K562 (cell line): ENCODE measurements around the gene RNF150. TPM values are rescaled to one million over a fixed set of nuclear protein-coding genes. Genes with fewer than 3 reads are reported as not detected.

Source experiments
- ATAC-seq: fragments of 200-7000 bp; cut with Tn5 transposase; 3 replicates; pipeline ENCODE4 v1.9.1; 2020; ENCODE audit warnings: moderate library complexity
- BruUV-seq: library from RNA; stranded (reverse); fragments of 400-500 nt; replicated peaks from 2 replicates; lab custom pipeline; 2021; lab: Mats Ljungman, UMichigan
- CTCF ChIA-PET: fragments of 300-600 bp; formaldehyde crosslinking; extraction: SDS; loops from one replicate; lab custom pipeline; 2021; ENCODE audit warnings: low intra/inter-chr PET ratio; lab: Yijun Ruan, JAX
- POLR2A ChIA-PET: fragments of 300-600, 350-650 bp; sonication (Branson Sonifier 250); formaldehyde crosslinking; extraction: SDS; loops from one replicate; lab custom pipeline; 2021; ENCODE audit warnings: antibody characterized with exemption, inconsistent platforms; lab: Yijun Ruan, JAX
- DNase-seq, 4 experiments: peaks; one replicate each; pipeline versions ENCODE4 v3.0.0 to v3.0.0-alpha.2; 2011 to 2018; ENCODE audit warnings: low spot score in 3 of 4, mixed read lengths in 3 of 4; ENCODE audit errors: extremely low read depth in 1 of 4
- FAIRE-seq: peaks from 2 replicates; lab custom pipeline; 2011; peaks lifted over from hg19 to GRCh38; lab: Jason Lieb, UNC
- H2AFZ ChIP-seq: 2 replicates; pipeline ENCODE4 v1.6.0; 2011; ENCODE audit warnings: low read depth, low read length, control low read depth, inconsistent platforms
- H3K27ac ChIP-seq: fragments of 200-600 bp; 3 replicates; pipeline ENCODE4 v1.8.0; 2011; ENCODE audit warnings: low read depth, mild to moderate bottlenecking, control low read depth, inconsistent platforms, low read length, moderate library complexity, mixed read lengths; ENCODE audit errors: extremely low read depth
- H3K27me3 ChIP-seq, 2 experiments: fragments of 300-600 bp in 1 of 2; 2 replicates in 1 of 2; 3 replicates in 1 of 2; pipeline versions ENCODE4 v1.6.0 to v1.8.0; 2011; ENCODE audit warnings: inconsistent platforms in 2 of 2, low read length in 2 of 2, mild to moderate bottlenecking in 1 of 2, mixed read lengths in 1 of 2, moderate library complexity in 1 of 2; ENCODE audit not compliant: control insufficient read depth in 2 of 2, insufficient read depth in 2 of 2
- H3K36me3 ChIP-seq: fragments of 300-600 bp; 3 replicates; pipeline ENCODE4 v1.8.0; 2011; ENCODE audit warnings: mild to moderate bottlenecking, low read length, inconsistent platforms; ENCODE audit not compliant: control insufficient read depth, insufficient read depth
- H3K4me1 ChIP-seq, 2 experiments: fragments of 200-600 bp in 1 of 2; replicated peaks in 1 of 2; 2 replicates in 1 of 2; 3 replicates in 1 of 2; pipeline versions ENCODE4 v1.5.1 to v1.8.0; 2011; ENCODE audit warnings: inconsistent platforms in 2 of 2, low read length in 2 of 2, mild to moderate bottlenecking in 1 of 2, mixed read lengths in 1 of 2, moderate library complexity in 1 of 2; ENCODE audit not compliant: control insufficient read depth in 2 of 2, insufficient read depth in 2 of 2
- H3K4me2 ChIP-seq: 2 replicates; pipeline ENCODE4 v1.6.1; 2011; ENCODE audit warnings: low read length, control low read depth, inconsistent platforms, mixed read lengths; ENCODE audit not compliant: insufficient read depth
- H3K4me3 ChIP-seq: fragments of 200-600 bp; sonication (generic), shearing (Covaris generic); 2 replicates; pipeline ENCODE4 v1.5.1; 2016; ENCODE audit warnings: control low read depth, inconsistent platforms
- H3K79me2 ChIP-seq: fragments of 200-600 bp; 3 replicates; pipeline ENCODE4 v1.8.0; 2011; ENCODE audit warnings: low read length, inconsistent platforms; ENCODE audit not compliant: control insufficient read depth, insufficient read depth
- H3K9ac ChIP-seq, 2 experiments: 2 replicates each; pipeline versions ENCODE4 v1.6.0 to v1.6.1; 2011; ENCODE audit warnings: low read depth in 2 of 2, low read length in 2 of 2, control low read depth in 1 of 2, inconsistent platforms in 1 of 2, mild to moderate bottlenecking in 1 of 2, mixed read lengths in 1 of 2; ENCODE audit not compliant: insufficient read depth in 1 of 2
- H3K9me1 ChIP-seq: one replicate; pipeline ENCODE4 v1.6.0; 2011; ENCODE audit warnings: inconsistent platforms, mild to moderate bottlenecking, low read length, moderate library complexity; ENCODE audit not compliant: control insufficient read depth, insufficient read depth
- H3K9me3 ChIP-seq: replicated peaks from 2 replicates; pipeline ENCODE4 v1.5.1; 2011; ENCODE audit warnings: low read depth, low read length, inconsistent platforms; ENCODE audit not compliant: control insufficient read depth, insufficient read depth
- H4K20me1 ChIP-seq: replicated peaks from 2 replicates; pipeline ENCODE4 v1.6.1; 2011; ENCODE audit warnings: low read length, inconsistent platforms, mixed read lengths; ENCODE audit not compliant: control insufficient read depth, insufficient read depth
- CLOCK ChIP-seq: fragments of 250-450 bp; sonication (Bioruptor Pico); IDR thresholded peaks from 2 replicates; pipeline ENCODE4 v1.4.0; 2020; ENCODE audit warnings: mild to moderate bottlenecking, moderate library complexity, borderline replicate concordance
- DPF2 ChIP-seq: fragments of 450-650 bp; IDR thresholded peaks from 2 replicates; pipeline ENCODE4 v1.6.1; 2016
- GTF2E2 ChIP-seq: fragments of 200-800 bp; sonication (Bioruptor generic); IDR thresholded peaks from 2 replicates; pipeline ENCODE4 v1.6.1; 2016; ENCODE audit warnings: missing genetic modification characterization, missing compliant biosample characterization
- KDM2B ChIP-seq: fragments of 250-450 bp; sonication (Bioruptor Pico); IDR thresholded peaks from 2 replicates; pipeline ENCODE4 v1.8.0; 2021; ENCODE audit warnings: mild to moderate bottlenecking, moderate library complexity
- MGA ChIP-seq: fragments of 450-650 bp; IDR thresholded peaks from 2 replicates; pipeline ENCODE4 v1.6.1; 2016; ENCODE audit warnings: mild to moderate bottlenecking, moderate library complexity
- PCBP1 ChIP-seq: fragments of 200-400 bp; formaldehyde crosslinking; IDR thresholded peaks from 2 replicates; pipeline ENCODE4 v1.6.1; 2018; ENCODE audit warnings: mild to moderate bottlenecking, low read depth, low read length; ENCODE audit not compliant: poor library complexity, severe bottlenecking
- SRF ChIP-seq, 2 experiments: fragments of 250-450, 450-650 bp in 1 of 2; sonication (Bioruptor Pico) in 1 of 2; sonication (generic) in 1 of 2; formaldehyde crosslinking; IDR thresholded peaks; 2 replicates each; pipeline versions ENCODE4 v1.5.0 to v1.5.1; 2020 to 2022; ENCODE audit warnings: mild to moderate bottlenecking in 1 of 2, missing genetic modification reagents in 1 of 2
- ZBED1 ChIP-seq: IDR thresholded peaks from 2 replicates; pipeline ENCODE4 v1.6.1; 2014
- WGBS: fragments of 100-300 bp; shearing (Covaris generic); methylation state at CpG from one replicate; pipeline ENCODE4 v1.1.6; 2016; ENCODE audit warnings: low coverage, mixed read lengths; ENCODE audit not compliant: insufficient coverage; ENCODE audit errors: missing lambda C conversion rate; 5-methylcytosine and 5-hydroxymethylcytosine counted together
- in situ Hi-C: fragments of 300-500 bp; cut with MboI; formaldehyde crosslinking; loops from 4 replicates; pipeline ENCODE4 v1.15.0; 2018; ENCODE audit warnings: inconsistent platforms, mixed read lengths
- intact Hi-C: fragments of 100-400 bp; cut with micrococcal nuclease; formaldehyde crosslinking; loops from 2 replicates; pipeline ENCODE4 v1.14.2; 2022
- polyA plus RNA-seq, 8 experiments: library from polyadenylated mRNA; depleted of rRNA in 4 of 8; stranded (reverse) in 5 of 8; unstranded in 3 of 8; fragments of >200 nt; fragmentation: Nextera tagmentation in 2 of 8; fragmentation: Illumina TruSeq in 1 of 8; extraction: Ambion mirVana in 2 of 8; extraction: Trizol in 1 of 8; gene quantifications; 2 replicates each; pipeline versions ENCODE4 v1.2.1 to v1.2.3, GENCODE V29; 2011 to 2014; ENCODE audit warnings: inconsistent platforms in 1 of 8, missing spikeins in 1 of 8
- total RNA-seq, 7 experiments: library from RNA; depleted of rRNA in 6 of 7; stranded (reverse); fragments of >200 nt in 6 of 7; fragmentation: Illumina TruSeq in 2 of 7; extraction: Trizol in 2 of 7; gene quantifications; 2 replicates each; pipeline versions ENCODE4 v1.2.1 to v1.2.3, GENCODE V29; 2011 to 2021; ENCODE audit warnings: low replicate concordance in 1 of 7

RNF150 gene
- total and polyA plus RNA-seq, 9 of the 15 experiments (the other 6 are each of a cell fraction or from before 2014, with no cell fraction given): 0.09 TPM; not detected in 8

- no peak overlapping the region for H3K4me3 ChIP-seq
- no TSS peak for BruUV-seq
- no peak overlapping the region for H3K9ac ChIP-seq
- H2AFZ ChIP-seq: no peak overlapping the region
- H3K9me1 ChIP-seq: no peaks in the 10 kb centered on the region
- H3K27me3 ChIP-seq: no peaks in the 10 kb centered on the region
- ChIA-PET POLR2A (no interaction called here), CTCF (no interaction called here)
- FAIRE-seq (no peak), ATAC-seq (no peak), DNase-seq (no peak)
- H3K79me2 ChIP-seq: no peaks in the 10 kb centered on the region
- H3K9me3 ChIP-seq: no peaks in the 10 kb centered on the region
- H3K36me3 ChIP-seq: no peaks in the 10 kb centered on the region
- H3K27ac ChIP-seq: no peak overlapping the region
- no peaks in the 10 kb centered on the region for H3K4me1 ChIP-seq
- no peak overlapping the region for H3K4me2 ChIP-seq
- intact Hi-C loops: no loop called here
- in situ Hi-C loops: no loop called here
- no peaks in the 10 kb centered on the region for H4K20me1 ChIP-seq
- 0% methylated on average over 1 of the region's 1 CpG for WGBS
- no peak for TF ChIP-seq PCBP1
- no peak for TF ChIP-seq KDM2B (CRISPR knock-in tag)
- no peak for TF ChIP-seq MGA
- TF ChIP-seq CLOCK (CRISPR knock-in tag): no peak
- no peak for TF ChIP-seq ZBED1
- no peak for TF ChIP-seq SRF (CRISPR knock-in tag; IDR thresholded peaks at IDR 0.05)
- no peak for TF ChIP-seq DPF2
- no peak for TF ChIP-seq GTF2E2 (tag)
These were observed 320.4 kb downstream of the RNF150 start for GRCh38 chr4:140812916-140813315.
